ENCODE data around the gene CCDC185. TPM values are rescaled to one million over a fixed set of nuclear protein-coding genes. Genes with fewer than 3 reads are reported as not detected.

CCDC185 gene
- total RNA-seq, 1 donor from 2014 or later: not detected

- peaks cover 6% of the 10 kb centered on the region for H3K9me3 Mint-ChIP-seq
- H3K4me3 Mint-ChIP-seq: no peak overlapping the region
- peaks cover 2% of the 10 kb centered on the region for H3K27me3 Mint-ChIP-seq (ENCODE audit: low read depth)
- peaks cover 10% of the 10 kb centered on the region for H3K4me1 Mint-ChIP-seq
- TF ChIP-seq, protein P1, sequence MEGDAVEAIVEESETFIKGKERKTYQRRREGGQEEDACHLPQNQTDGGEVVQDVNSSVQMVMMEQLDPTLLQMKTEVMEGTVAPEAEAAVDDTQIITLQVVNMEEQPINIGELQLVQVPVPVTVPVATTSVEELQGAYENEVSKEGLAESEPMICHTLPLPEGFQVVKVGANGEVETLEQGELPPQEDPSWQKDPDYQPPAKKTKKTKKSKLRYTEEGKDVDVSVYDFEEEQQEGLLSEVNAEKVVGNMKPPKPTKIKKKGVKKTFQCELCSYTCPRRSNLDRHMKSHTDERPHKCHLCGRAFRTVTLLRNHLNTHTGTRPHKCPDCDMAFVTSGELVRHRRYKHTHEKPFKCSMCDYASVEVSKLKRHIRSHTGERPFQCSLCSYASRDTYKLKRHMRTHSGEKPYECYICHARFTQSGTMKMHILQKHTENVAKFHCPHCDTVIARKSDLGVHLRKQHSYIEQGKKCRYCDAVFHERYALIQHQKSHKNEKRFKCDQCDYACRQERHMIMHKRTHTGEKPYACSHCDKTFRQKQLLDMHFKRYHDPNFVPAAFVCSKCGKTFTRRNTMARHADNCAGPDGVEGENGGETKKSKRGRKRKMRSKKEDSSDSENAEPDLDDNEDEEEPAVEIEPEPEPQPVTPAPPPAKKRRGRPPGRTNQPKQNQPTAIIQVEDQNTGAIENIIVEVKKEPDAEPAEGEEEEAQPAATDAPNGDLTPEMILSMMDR (IDR thresholded peaks at IDR 0.05; ENCODE audit: unreplicated experiment): no peak
- no peaks in the 10 kb centered on the region for H3K36me3 Mint-ChIP-seq
- H3K27ac Mint-ChIP-seq: no peak overlapping the region
- DNase-seq (ENCODE audit: low spot score in 2 of 2, unreplicated experiment in 2 of 2): no peak
Measured at GRCh38 chr1:223425550-223425949, 32.3 kb downstream of the CCDC185 start.

DNA sequence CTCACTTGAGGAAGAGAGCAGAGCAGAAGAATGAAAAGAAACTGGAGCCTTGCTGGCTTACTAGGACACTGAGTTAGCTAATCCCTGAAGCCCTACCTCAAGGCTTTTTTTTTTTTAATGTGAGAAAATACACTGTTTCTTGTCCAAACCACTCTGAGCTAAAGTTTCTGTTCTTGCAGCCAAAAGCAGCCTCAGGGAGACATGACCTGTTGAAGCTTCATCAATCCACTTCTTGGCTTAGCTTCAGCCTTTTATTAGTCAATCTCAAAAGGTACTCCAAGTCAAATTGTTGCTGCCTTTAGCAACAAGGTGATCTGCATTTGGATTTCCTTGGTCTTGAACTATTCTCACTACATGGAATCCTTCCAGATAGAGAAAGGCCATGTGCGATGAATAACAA, 33.7 kb downstream of the CCDC185 start:
- H3K27me3 Mint-ChIP-seq (ENCODE audit: low read depth): peaks cover 2% of the 10 kb centered on the region
- H3K36me3 Mint-ChIP-seq: no peaks in the 10 kb centered on the region
- TF ChIP-seq, protein P1 (IDR thresholded peaks at IDR 0.05; ENCODE audit: unreplicated experiment): no peak
- peaks cover 6% of the 10 kb centered on the region for H3K4me1 Mint-ChIP-seq
- no peak overlapping the region for H3K4me3 Mint-ChIP-seq
- H3K9me3 Mint-ChIP-seq: peaks cover 6% of the 10 kb centered on the region
- no peak for DNase-seq (ENCODE audit: low spot score in 2 of 2, unreplicated experiment in 2 of 2)
- H3K27ac Mint-ChIP-seq: no peak overlapping the region

DNA sequence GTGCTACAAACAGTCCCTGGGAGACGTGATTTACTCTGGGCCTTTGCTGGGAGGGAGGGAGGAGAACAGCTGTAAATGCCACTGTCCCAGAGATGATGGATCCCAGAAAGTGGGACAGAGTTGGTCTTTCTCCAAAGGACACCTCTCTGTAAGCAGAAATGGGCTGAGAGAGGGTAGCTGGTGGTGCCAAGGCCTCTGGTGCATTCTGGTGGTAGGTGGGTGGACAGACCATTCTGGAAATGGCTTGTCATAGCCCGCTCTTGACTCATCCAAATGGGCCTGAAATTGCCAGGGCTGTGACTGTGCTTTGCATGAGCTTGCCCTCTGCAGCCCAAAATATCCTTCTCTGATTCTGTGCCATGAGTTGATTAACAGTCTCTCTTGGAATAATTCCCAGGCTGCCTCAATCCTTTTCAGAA, 36.1 kb downstream of the CCDC185 start:
- Mint-ChIP-seq H3K4me1 (no peaks in the 10 kb centered on the region), H3K27ac (no peak overlapping the region), H3K9me3 (peaks cover 6% of the 10 kb centered on the region), H3K4me3 (no peak overlapping the region), H3K27me3 (ENCODE audit: low read depth) (peaks cover 2% of the 10 kb centered on the region), H3K36me3 (no peaks in the 10 kb centered on the region)
- TF ChIP-seq, protein P1 (IDR thresholded peaks at IDR 0.05; ENCODE audit: unreplicated experiment): no peak
- DNase-seq (ENCODE audit: low spot score in 2 of 2, unreplicated experiment in 2 of 2): no peak

DNA sequence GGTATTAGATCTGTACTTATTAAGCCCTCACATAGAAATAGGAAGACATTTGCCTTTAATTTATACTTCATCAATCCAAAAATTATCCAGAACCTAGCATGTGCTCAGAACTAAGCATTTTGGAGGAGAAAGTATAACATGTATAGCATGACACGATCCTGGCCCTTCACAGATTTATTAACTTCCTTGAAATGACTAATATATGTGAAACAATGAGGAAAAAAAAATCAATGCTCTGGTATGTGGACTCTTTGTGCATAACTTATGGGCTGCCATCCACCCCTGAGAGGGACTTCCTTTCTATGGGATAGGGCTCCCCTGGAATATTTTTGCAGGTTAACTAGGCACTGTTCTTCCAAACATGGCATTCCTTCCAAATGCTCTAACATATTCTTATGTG, 36.6 kb downstream of the CCDC185 start:
- H3K9me3 Mint-ChIP-seq: peaks cover 6% of the 10 kb centered on the region
- H3K36me3 Mint-ChIP-seq: no peaks in the 10 kb centered on the region
- TF ChIP-seq, protein P1 (IDR thresholded peaks at IDR 0.05; ENCODE audit: unreplicated experiment): no peak
- no peak overlapping the region for H3K4me3 Mint-ChIP-seq
- H3K4me1 Mint-ChIP-seq: no peaks in the 10 kb centered on the region
- H3K27me3 Mint-ChIP-seq (ENCODE audit: low read depth): no peaks in the 10 kb centered on the region
- no peak for DNase-seq (ENCODE audit: low spot score in 2 of 2, unreplicated experiment in 2 of 2)
- no peak overlapping the region for H3K27ac Mint-ChIP-seq

GRCh38 chr1:223430236-223430635, 37.0 kb downstream of the CCDC185 start:
- no peak overlapping the region for H3K27ac Mint-ChIP-seq
- H3K36me3 Mint-ChIP-seq: no peaks in the 10 kb centered on the region
- no peak overlapping the region for H3K4me3 Mint-ChIP-seq
- peaks cover 6% of the 10 kb centered on the region for H3K9me3 Mint-ChIP-seq
- H3K4me1 Mint-ChIP-seq: no peaks in the 10 kb centered on the region
- no peak for DNase-seq (ENCODE audit: low spot score in 2 of 2, unreplicated experiment in 2 of 2)
- H3K27me3 Mint-ChIP-seq (ENCODE audit: low read depth): no peaks in the 10 kb centered on the region
- TF ChIP-seq, protein P1 (IDR thresholded peaks at IDR 0.05; ENCODE audit: unreplicated experiment): no peak

- Mint-ChIP-seq H3K9me3 (no peaks in the 10 kb centered on the region), H3K36me3 (no peaks in the 10 kb centered on the region), H3K27me3 (ENCODE audit: low read depth) (peaks cover 41% of the 10 kb centered on the region), H3K4me1 (peaks cover 9% of the 10 kb centered on the region), H3K4me3 (no peak overlapping the region), H3K27ac (no peak overlapping the region)
- TF ChIP-seq, protein P1 (IDR thresholded peaks at IDR 0.05; ENCODE audit: unreplicated experiment): no peak
- no peak for DNase-seq (ENCODE audit: low spot score in 2 of 2, unreplicated experiment in 2 of 2)
Measured at GRCh38 chr1:223437151-223437550, 43.9 kb downstream of the CCDC185 start.
